Glomerular visceral epithelial cell (primary cell): ENCODE results near the gene EGR1.

Experiments used
- DNase-seq: peaks from one replicate; pipeline ENCODE4 v3.0.0-alpha.2; 2016; ENCODE audit errors: extremely low spot score

EGR1 gene

GRCh38 chr5:138453590-138453989, 11.7 kb upstream of the EGR1 start:
- DNase-seq: no peak

GRCh38 chr5:138454121-138454520, 11.2 kb upstream of the EGR1 start:
- DNase-seq: no peak

GRCh38 chr5:138455232-138455930, 9.9 kb upstream of the EGR1 start:
- no peak for DNase-seq

GRCh38 chr5:138457531-138458275, 7.6 kb upstream of the EGR1 start:
- no peak for DNase-seq

- DNase-seq: no peak
These were observed 6.9 kb upstream of the EGR1 start for GRCh38 chr5:138458384-138458783.

GRCh38 chr5:138458856-138459255, 6.4 kb upstream of the EGR1 start:
- no peak for DNase-seq

GRCh38 chr5:138459311-138459933, 5.9 kb upstream of the EGR1 start:
- DNase-seq: no peak

GRCh38 chr5:138460032-138460693, 5.1 kb upstream of the EGR1 start:
- DNase-seq: no peak

- DNase-seq: peak; percentile 85
These were observed 3.7 kb upstream of the EGR1 start for GRCh38 chr5:138461343-138462125.

- DNase-seq: peak; percentile 26
These were observed 1.8 kb upstream of the EGR1 start for GRCh38 chr5:138463419-138464007.

- peak; percentile 99 for DNase-seq
These were observed 1.3 kb upstream of the EGR1 start for GRCh38 chr5:138464008-138464387.

- peak; percentile 100 for DNase-seq
These were observed 655 bp upstream of the EGR1 start for GRCh38 chr5:138464388-138465260.

GRCh38 chr5:138466125-138466899, 1.0 kb downstream of the EGR1 start:
- DNase-seq: no peak

- DNase-seq: peak; percentile 70
These were observed 1.8 kb downstream of the EGR1 start for GRCh38 chr5:138466900-138467710.

- peak; percentile 61 for DNase-seq
These were observed 2.4 kb downstream of the EGR1 start for GRCh38 chr5:138467711-138468132.

GRCh38 chr5:138468133-138468965, 3.1 kb downstream of the EGR1 start:
- DNase-seq: peak; percentile 57

- peak; percentile 62 for DNase-seq
These were observed 3.8 kb downstream of the EGR1 start for GRCh38 chr5:138468966-138469539.
